ENCODE measurements around the gene DCPS. TPM values are rescaled to one million over a fixed set of nuclear protein-coding genes. Genes with fewer than 3 reads are reported as not detected.
A peak's percentile ranks its signal among the peaks of the same experiment; 100 is the strongest.

Gene DCPS
- total RNA-seq, 1 donor from 2014 or later: 11.3 TPM

DNA sequence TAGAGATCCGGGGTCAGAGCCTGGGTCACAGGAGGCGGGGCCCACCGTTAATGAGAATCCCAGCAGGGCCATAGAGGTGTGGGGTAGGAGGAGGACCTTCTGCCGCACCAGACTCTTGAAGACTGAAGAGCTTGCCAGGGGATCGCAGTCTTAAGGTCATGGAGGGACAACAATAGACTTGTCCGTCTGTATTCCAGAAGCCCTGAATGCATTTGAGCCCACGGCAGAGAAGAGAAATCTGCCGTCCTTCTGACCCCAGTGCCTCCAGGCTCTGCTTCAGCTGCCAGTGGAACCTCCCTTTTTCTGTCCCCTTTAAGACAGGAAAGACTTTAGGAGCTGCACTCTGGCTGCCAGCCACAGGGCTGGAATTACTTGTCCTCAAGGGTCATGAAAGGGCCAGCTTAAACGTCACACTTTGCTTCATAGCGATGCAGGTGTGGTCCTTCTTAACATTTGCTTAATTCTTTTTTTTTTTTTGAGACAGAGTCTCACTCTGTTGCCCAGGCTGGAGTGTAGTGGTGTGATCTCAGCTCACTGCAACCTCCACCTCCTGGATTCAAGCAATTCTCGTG lies 36.1 kb downstream of the DCPS start:
- H3K4me2 ChIP-seq (ENCODE audit: low read length): no peak overlapping the region
- no peaks in the 10 kb centered on the region for H3K79me2 ChIP-seq (ENCODE audit: insufficient read depth, low read length)
- H3K27ac Mint-ChIP-seq (ENCODE audit: unreplicated experiment): peak overlapping the region; percentile 12
- no peak for TF ChIP-seq EZH2 (IDR thresholded peaks at IDR 0.05; ENCODE audit: insufficient read depth, low read length)
- TF ChIP-seq, protein P1, sequence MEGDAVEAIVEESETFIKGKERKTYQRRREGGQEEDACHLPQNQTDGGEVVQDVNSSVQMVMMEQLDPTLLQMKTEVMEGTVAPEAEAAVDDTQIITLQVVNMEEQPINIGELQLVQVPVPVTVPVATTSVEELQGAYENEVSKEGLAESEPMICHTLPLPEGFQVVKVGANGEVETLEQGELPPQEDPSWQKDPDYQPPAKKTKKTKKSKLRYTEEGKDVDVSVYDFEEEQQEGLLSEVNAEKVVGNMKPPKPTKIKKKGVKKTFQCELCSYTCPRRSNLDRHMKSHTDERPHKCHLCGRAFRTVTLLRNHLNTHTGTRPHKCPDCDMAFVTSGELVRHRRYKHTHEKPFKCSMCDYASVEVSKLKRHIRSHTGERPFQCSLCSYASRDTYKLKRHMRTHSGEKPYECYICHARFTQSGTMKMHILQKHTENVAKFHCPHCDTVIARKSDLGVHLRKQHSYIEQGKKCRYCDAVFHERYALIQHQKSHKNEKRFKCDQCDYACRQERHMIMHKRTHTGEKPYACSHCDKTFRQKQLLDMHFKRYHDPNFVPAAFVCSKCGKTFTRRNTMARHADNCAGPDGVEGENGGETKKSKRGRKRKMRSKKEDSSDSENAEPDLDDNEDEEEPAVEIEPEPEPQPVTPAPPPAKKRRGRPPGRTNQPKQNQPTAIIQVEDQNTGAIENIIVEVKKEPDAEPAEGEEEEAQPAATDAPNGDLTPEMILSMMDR (IDR thresholded peaks at IDR 0.05; ENCODE audit: insufficient read depth, low read depth, low read length): no peak
- no peak overlapping the region for H3K27ac ChIP-seq (ENCODE audit: low read depth, low read length)
- no peaks in the 10 kb centered on the region for H3K9me3 ChIP-seq (ENCODE audit: insufficient read depth, low read depth, low read length)
- peaks cover 9% of the 10 kb centered on the region for H3K36me3 Mint-ChIP-seq (ENCODE audit: low read depth, unreplicated experiment)
- no peak overlapping the region for H3K4me3 Mint-ChIP-seq (ENCODE audit: unreplicated experiment)
- H3K4me3 ChIP-seq (ENCODE audit: insufficient read depth, low read depth, low read length): no peak overlapping the region
- no peaks in the 10 kb centered on the region for H3K36me3 ChIP-seq (ENCODE audit: insufficient read depth, low read length)
- peak; percentile 68 for DNase-seq (ENCODE audit: low read depth)
- H3K9me3 Mint-ChIP-seq (ENCODE audit: unreplicated experiment): peaks cover 3% of the 10 kb centered on the region
- H3K4me1 ChIP-seq (ENCODE audit: insufficient read depth, low read length): peaks cover 21% of the 10 kb centered on the region
- no peaks in the 10 kb centered on the region for H4K20me1 ChIP-seq (ENCODE audit: insufficient read depth, low read length)
- no peak overlapping the region for H3K9ac ChIP-seq (ENCODE audit: low read length)
- no peaks in the 10 kb centered on the region for H3K27me3 ChIP-seq (ENCODE audit: insufficient read depth, low read length)
- H3K27me3 Mint-ChIP-seq (ENCODE audit: low read depth, unreplicated experiment): no peaks in the 10 kb centered on the region
- no peak overlapping the region for H2AFZ ChIP-seq (ENCODE audit: low read depth, low read length)
- H3K4me1 Mint-ChIP-seq (ENCODE audit: low read depth, unreplicated experiment): peaks cover 36% of the 10 kb centered on the region
- no peak for FAIRE-seq

DNA sequence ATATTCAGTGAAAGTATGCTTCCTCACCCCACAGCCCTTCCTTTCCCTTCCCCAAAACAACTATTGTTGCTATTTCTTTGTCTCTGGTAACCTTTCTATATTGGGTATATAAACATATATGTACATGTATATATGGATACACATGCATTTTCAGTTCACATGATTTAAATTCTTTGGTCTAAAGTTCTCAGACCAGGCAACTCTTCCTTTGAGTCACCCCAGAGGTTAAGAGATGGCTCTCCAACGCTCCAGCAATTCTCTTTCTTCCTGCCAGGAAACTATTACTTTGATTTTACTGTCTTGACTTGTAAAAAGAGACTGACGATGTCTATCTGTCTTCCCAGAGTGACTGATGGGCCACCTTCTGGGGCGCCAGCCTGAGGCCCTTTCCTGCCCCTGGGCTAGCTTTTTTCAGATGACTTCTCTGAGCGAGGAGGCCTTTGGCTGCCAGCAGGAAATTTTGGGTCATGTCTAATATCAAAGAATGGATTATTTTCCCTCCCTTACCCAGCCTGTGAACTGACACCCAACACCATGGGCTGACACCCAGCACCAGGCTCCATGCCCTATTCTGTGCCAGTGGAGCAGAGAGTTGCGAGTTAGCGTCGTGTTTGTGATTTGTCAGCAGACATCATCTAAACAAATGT lies 37.2 kb downstream of the DCPS start:
- no peaks in the 10 kb centered on the region for H3K27me3 Mint-ChIP-seq (ENCODE audit: low read depth, unreplicated experiment)
- no peaks in the 10 kb centered on the region for H3K9me3 ChIP-seq (ENCODE audit: insufficient read depth, low read depth, low read length)
- H3K4me3 ChIP-seq (ENCODE audit: insufficient read depth, low read depth, low read length): no peak overlapping the region
- no peak overlapping the region for H3K27ac ChIP-seq (ENCODE audit: low read depth, low read length)
- H3K4me2 ChIP-seq (ENCODE audit: low read length): peak overlapping the region; percentile 54
- H3K4me1 ChIP-seq (ENCODE audit: insufficient read depth, low read length): peaks cover 20% of the 10 kb centered on the region
- H3K9me3 Mint-ChIP-seq (ENCODE audit: unreplicated experiment): peaks cover 3% of the 10 kb centered on the region
- H3K4me1 Mint-ChIP-seq (ENCODE audit: low read depth, unreplicated experiment): peaks cover 34% of the 10 kb centered on the region
- no peaks in the 10 kb centered on the region for H3K27me3 ChIP-seq (ENCODE audit: insufficient read depth, low read length)
- no peaks in the 10 kb centered on the region for H4K20me1 ChIP-seq (ENCODE audit: insufficient read depth, low read length)
- H3K9ac ChIP-seq (ENCODE audit: low read length): no peak overlapping the region
- no peak for DNase-seq (ENCODE audit: low read depth)
- FAIRE-seq: no peak
- H2AFZ ChIP-seq (ENCODE audit: low read depth, low read length): no peak overlapping the region
- H3K36me3 Mint-ChIP-seq (ENCODE audit: low read depth, unreplicated experiment): peaks cover 12% of the 10 kb centered on the region
- TF ChIP-seq EZH2 (IDR thresholded peaks at IDR 0.05; ENCODE audit: insufficient read depth, low read length): no peak
- TF ChIP-seq, protein P1 (IDR thresholded peaks at IDR 0.05; ENCODE audit: insufficient read depth, low read depth, low read length): no peak
- H3K27ac Mint-ChIP-seq (ENCODE audit: unreplicated experiment): peak overlapping the region; percentile 83
- no peaks in the 10 kb centered on the region for H3K79me2 ChIP-seq (ENCODE audit: insufficient read depth, low read length)
- H3K4me3 Mint-ChIP-seq (ENCODE audit: unreplicated experiment): peak overlapping the region; percentile 31
- H3K36me3 ChIP-seq (ENCODE audit: insufficient read depth, low read length): no peaks in the 10 kb centered on the region

DNA sequence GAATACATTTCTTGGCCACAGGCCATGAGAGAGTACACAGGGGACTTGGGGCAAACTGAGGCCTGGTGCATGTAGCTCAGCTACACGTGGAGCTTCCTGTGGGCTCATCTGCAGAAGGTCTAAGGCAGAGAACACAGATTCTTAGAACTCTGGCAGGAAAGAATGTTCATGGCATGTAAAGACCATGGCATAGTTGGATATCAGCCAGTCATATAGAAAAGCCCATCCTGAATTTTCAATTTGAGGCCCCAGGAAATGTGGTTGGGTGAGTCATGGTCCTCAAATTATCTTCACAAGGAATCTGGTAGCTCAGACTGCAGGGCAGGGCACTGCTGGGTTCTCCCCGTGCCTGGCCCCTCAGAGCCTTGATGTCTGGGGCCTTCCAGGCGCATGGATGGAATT lies 37.9 kb downstream of the DCPS start:
- Histone ChIP-seq H3K4me2 (ENCODE audit: low read length) (peak overlapping the region; percentile 54), H3K4me1 (ENCODE audit: insufficient read depth, low read length) (peaks cover 23% of the 10 kb centered on the region), H3K27me3 (ENCODE audit: insufficient read depth, low read length) (no peaks in the 10 kb centered on the region), H3K79me2 (ENCODE audit: insufficient read depth, low read length) (no peaks in the 10 kb centered on the region), H3K9me3 (ENCODE audit: insufficient read depth, low read depth, low read length) (no peaks in the 10 kb centered on the region), H3K9ac (ENCODE audit: low read length) (no peak overlapping the region), H2AFZ (ENCODE audit: low read depth, low read length) (no peak overlapping the region), H3K36me3 (ENCODE audit: insufficient read depth, low read length) (no peaks in the 10 kb centered on the region), H4K20me1 (ENCODE audit: insufficient read depth, low read length) (peaks cover 5% of the 10 kb centered on the region), H3K27ac (ENCODE audit: low read depth, low read length) (no peak overlapping the region), H3K4me3 (ENCODE audit: insufficient read depth, low read depth, low read length) (no peak overlapping the region)
- no peaks in the 10 kb centered on the region for H3K27me3 Mint-ChIP-seq (ENCODE audit: low read depth, unreplicated experiment)
- peaks cover 3% of the 10 kb centered on the region for H3K9me3 Mint-ChIP-seq (ENCODE audit: unreplicated experiment)
- H3K4me1 Mint-ChIP-seq (ENCODE audit: low read depth, unreplicated experiment): peaks cover 30% of the 10 kb centered on the region
- H3K27ac Mint-ChIP-seq (ENCODE audit: unreplicated experiment): peak overlapping the region; percentile 83
- DNase-seq (ENCODE audit: low read depth) (peak; percentile 74), FAIRE-seq (no peak)
- H3K36me3 Mint-ChIP-seq (ENCODE audit: low read depth, unreplicated experiment): peaks cover 15% of the 10 kb centered on the region
- TF ChIP-seq, protein P1 (IDR thresholded peaks at IDR 0.05; ENCODE audit: insufficient read depth, low read depth, low read length): no peak
- TF ChIP-seq EZH2 (IDR thresholded peaks at IDR 0.05; ENCODE audit: insufficient read depth, low read length): no peak
- peak overlapping the region; percentile 42 for H3K4me3 Mint-ChIP-seq (ENCODE audit: unreplicated experiment)

Measured in astrocyte (in vitro differentiated cells and primary cell).